H1 (cell line): ENCODE data around the gene MTHFS. TPM values are rescaled to one million over a fixed set of nuclear protein-coding genes. Genes with fewer than 3 reads are reported as not detected.

Experiments
- CTCF ChIA-PET: fragments of 300-600 bp; sonication (Branson Sonifier 250); formaldehyde crosslinking; loops from one replicate; lab custom pipeline; 2021; ENCODE audit not compliant: partially characterized antibody; lab: Charles Lee
- POLR2A ChIA-PET: fragments of 300-600 bp; sonication (Branson Sonifier 250); formaldehyde crosslinking; loops from one replicate; lab custom pipeline; 2021; ENCODE audit warnings: inconsistent platforms; ENCODE audit not compliant: partially characterized antibody; lab: Charles Lee
- DNase-seq, 2 experiments: peaks; one replicate each; pipeline versions ENCODE4 v3.0.0 to v3.0.0-alpha.2; 2010 to 2022; ENCODE audit warnings: low spot score in 2 of 2, low read depth in 1 of 2, mixed read lengths in 1 of 2
- FAIRE-seq: peaks from 2 replicates; lab custom pipeline; 2011; peaks lifted over from hg19 to GRCh38; lab: Jason Lieb, UNC
- H2AFZ ChIP-seq: 2 replicates; pipeline ENCODE4 v1.8.1; 2012; ENCODE audit warnings: low read length, inconsistent platforms
- H2AK5ac ChIP-seq: 2 replicates; pipeline ENCODE4 v1.6.1; 2013; ENCODE audit warnings: low read depth, low read length
- H2BK120ac ChIP-seq: replicated peaks from 2 replicates; pipeline ENCODE3; 2013; ENCODE audit warnings: low read depth, low read length, inconsistent platforms
- H2BK12ac ChIP-seq: 2 replicates; pipeline ENCODE4 v1.6.1; 2013; ENCODE audit warnings: low read depth, low read length
- H2BK15ac ChIP-seq: 2 replicates; pipeline ENCODE4 v1.6.1; 2013; ENCODE audit warnings: low read length
- H2BK20ac ChIP-seq: 2 replicates; pipeline ENCODE4 v1.6.1; 2013; ENCODE audit warnings: low read length
- H2BK5ac ChIP-seq: 2 replicates; pipeline ENCODE4 v1.6.1; 2013; ENCODE audit warnings: low read depth, low read length
- H3K14ac ChIP-seq: 2 replicates; pipeline ENCODE4 v1.6.1; 2013; ENCODE audit warnings: inconsistent platforms; ENCODE audit not compliant: insufficient read length
- H3K18ac ChIP-seq: 2 replicates; pipeline ENCODE4 v1.6.1; 2013; ENCODE audit warnings: low read length; ENCODE audit errors: extremely low read depth
- H3K23ac ChIP-seq: 2 replicates; pipeline ENCODE4 v1.6.1; 2013; ENCODE audit warnings: inconsistent platforms; ENCODE audit not compliant: insufficient read length
- H3K23me2 ChIP-seq: 2 replicates; pipeline ENCODE4 v1.6.1; 2013; ENCODE audit warnings: low read depth, low read length
- H3K27ac ChIP-seq: 2 replicates; pipeline ENCODE4 v1.6.1; 2011; ENCODE audit warnings: low read depth, low read length, inconsistent platforms
- H3K27me3 ChIP-seq, 4 experiments: replicated peaks in 1 of 4; 1 replicate in 1 of 4; 2 replicates in 3 of 4; pipeline versions ENCODE4 v1.6.1 to v1.8.1; 2011 to 2013; ENCODE audit warnings: low read length in 3 of 4, mild to moderate bottlenecking in 3 of 4, inconsistent platforms in 2 of 4, mixed read lengths in 2 of 4, moderate library complexity in 1 of 4; ENCODE audit not compliant: control insufficient read depth in 3 of 4, insufficient read depth in 3 of 4; ENCODE audit errors: extremely low read depth in 1 of 4
- H3K36me3 ChIP-seq, 4 experiments: 2 replicates each; pipeline versions ENCODE4 v1.6.1 to v1.8.1; 2011 to 2013; ENCODE audit warnings: mild to moderate bottlenecking in 4 of 4, low read length in 3 of 4, moderate library complexity in 2 of 4, control low read depth in 1 of 4, inconsistent platforms in 1 of 4; ENCODE audit not compliant: insufficient read depth in 4 of 4, control insufficient read depth in 2 of 4
- H3K4ac ChIP-seq: replicated peaks from 2 replicates; pipeline ENCODE3; 2013; ENCODE audit warnings: low read length, low read depth, mixed read lengths, inconsistent platforms; ENCODE audit not compliant: insufficient read length
- H3K4me1 ChIP-seq, 4 experiments: replicated peaks in 1 of 4; 1 replicate in 1 of 4; 2 replicates in 3 of 4; pipeline versions ENCODE4 v1.6.1 to v1.8.1; 2011 to 2013; ENCODE audit warnings: low read length in 3 of 4, inconsistent platforms in 2 of 4, mixed read lengths in 1 of 4; ENCODE audit not compliant: insufficient read depth in 4 of 4, control insufficient read depth in 3 of 4
- H3K4me2 ChIP-seq, 2 experiments: 2 replicates each; pipeline versions ENCODE4 v1.6.1 to v1.8.1; 2011 to 2013; ENCODE audit warnings: low read depth in 2 of 2, low read length in 2 of 2, control low read depth in 1 of 2, inconsistent platforms in 1 of 2, mild to moderate bottlenecking in 1 of 2; ENCODE audit not compliant: insufficient read depth in 1 of 2
- H3K4me3 ChIP-seq, 4 experiments: fragments of 200-600, 300-600 bp in 1 of 4; sonication (generic), shearing (Covaris generic), sonication (Bioruptor Twin) in 1 of 4; 2 replicates each; pipeline versions ENCODE4 v1.5.1 to v1.8.1; 2011 to 2016; ENCODE audit warnings: low read length in 4 of 4, low read depth in 3 of 4, control low read depth in 2 of 4, inconsistent platforms in 2 of 4, mild to moderate bottlenecking in 2 of 4, mixed read lengths in 1 of 4, moderate library complexity in 1 of 4; ENCODE audit not compliant: insufficient read depth in 2 of 4; ENCODE audit errors: extremely low read depth in 1 of 4
- H3K56ac ChIP-seq: replicated peaks from 2 replicates; pipeline ENCODE3; 2013; ENCODE audit warnings: low read depth, mild to moderate bottlenecking, mixed read lengths, low read length, inconsistent platforms; ENCODE audit not compliant: insufficient read length
- H3K79me1 ChIP-seq: 2 replicates; pipeline ENCODE4 v1.6.1; 2013; ENCODE audit warnings: low read depth, low read length, control low read depth
- H3K79me2 ChIP-seq, 2 experiments: 2 replicates each; pipeline versions ENCODE4 v1.6.1 to v1.8.1; 2012 to 2013; ENCODE audit warnings: low read length in 2 of 2, mild to moderate bottlenecking in 2 of 2, inconsistent platforms in 1 of 2; ENCODE audit not compliant: insufficient read depth in 2 of 2, control insufficient read depth in 1 of 2
- H3K9ac ChIP-seq, 4 experiments: replicated peaks in 1 of 4; 1 replicate in 1 of 4; 2 replicates in 3 of 4; pipeline versions ENCODE4 v1.6.1 to v1.8.1; 2011 to 2013; ENCODE audit warnings: low read depth in 3 of 4, low read length in 3 of 4, control low read depth in 2 of 4, mild to moderate bottlenecking in 2 of 4, moderate library complexity in 2 of 4, inconsistent platforms in 1 of 4; ENCODE audit errors: extremely low read depth in 1 of 4
- H3K9me3 ChIP-seq, 2 experiments: 2 replicates each; pipeline versions ENCODE4 v1.6.1 to v1.8.1; 2012 to 2013; ENCODE audit warnings: mild to moderate bottlenecking in 2 of 2, moderate library complexity in 2 of 2, control low read depth in 1 of 2, inconsistent platforms in 1 of 2, low read depth in 1 of 2, low read length in 1 of 2, mixed read lengths in 1 of 2; ENCODE audit not compliant: insufficient read depth in 2 of 2
- H4K20me1 ChIP-seq, 2 experiments: replicated peaks in 1 of 2; 2 replicates each; pipeline versions ENCODE3 to v1.8.1; 2011 to 2013; ENCODE audit warnings: inconsistent platforms in 2 of 2, low read length in 2 of 2, mild to moderate bottlenecking in 1 of 2; ENCODE audit not compliant: insufficient read depth in 2 of 2, control insufficient read depth in 1 of 2
- H4K5ac ChIP-seq: 2 replicates; pipeline ENCODE4 v1.6.1; 2013; ENCODE audit warnings: low read length, low read depth, mixed read lengths, inconsistent platforms; ENCODE audit not compliant: insufficient read length
- H4K8ac ChIP-seq: 2 replicates; pipeline ENCODE4 v1.8.0; 2013; ENCODE audit warnings: mild to moderate bottlenecking, moderate library complexity, low read length, inconsistent platforms; ENCODE audit not compliant: insufficient read depth; ENCODE audit errors: extremely low read depth
- H4K91ac ChIP-seq: replicated peaks from 2 replicates; pipeline ENCODE3; 2013; ENCODE audit warnings: low read length, mixed read lengths, inconsistent platforms; ENCODE audit not compliant: insufficient read length
- ATF3 ChIP-seq: IDR thresholded peaks from 2 replicates; pipeline ENCODE4 v1.6.1; 2011; ENCODE audit warnings: low read depth, mild to moderate bottlenecking, low read length; ENCODE audit not compliant: insufficient read depth
- CBX5 ChIP-seq: fragments of 300-800, 300-1000 bp; sonication (generic); IDR thresholded peaks from 2 replicates; pipeline ENCODE4 v1.7.1; 2016; ENCODE audit warnings: antibody characterized with exemption, low read length, low read depth
- CEBPB ChIP-seq: IDR thresholded peaks from 2 replicates; pipeline ENCODE4 v1.6.1; 2012; ENCODE audit warnings: low read depth, low read length
- CHD2 ChIP-seq: IDR thresholded peaks from 2 replicates; pipeline ENCODE4 v1.6.1; 2012; ENCODE audit warnings: low read length, improper control_type of control experiment
- E2F6 ChIP-seq: IDR thresholded peaks from 2 replicates; pipeline ENCODE4 v1.6.1; 2012; ENCODE audit warnings: inconsistent platforms
- GABPA ChIP-seq: IDR thresholded peaks from 2 replicates; pipeline ENCODE4 v1.6.1; 2011; ENCODE audit warnings: mild to moderate bottlenecking, low read length, moderate library complexity, borderline replicate concordance; ENCODE audit not compliant: insufficient read depth
- KDM4A ChIP-seq: IDR thresholded peaks from one replicate; pipeline ENCODE4 v1.7.1; 2012; ENCODE audit warnings: low read depth, mild to moderate bottlenecking, moderate library complexity, low read length, inconsistent platforms; ENCODE audit not compliant: severe bottlenecking
- MAFK ChIP-seq: IDR thresholded peaks from 2 replicates; pipeline ENCODE4 v1.6.1; 2012; ENCODE audit warnings: low read depth, mild to moderate bottlenecking, improper control_type of control experiment, low read length
- POLR2A ChIP-seq, 2 experiments: IDR thresholded peaks; 1 replicate in 1 of 2; 2 replicates in 1 of 2; pipeline ENCODE4 v1.6.1; 2011; ENCODE audit warnings: low read depth in 2 of 2, low read length in 2 of 2, mild to moderate bottlenecking in 2 of 2; ENCODE audit errors: control extremely low read depth in 1 of 2
- SIRT6 ChIP-seq: IDR thresholded peaks from one replicate; pipeline ENCODE4 v1.7.1; 2012; ENCODE audit warnings: low read length, inconsistent platforms
- SIX5 ChIP-seq: IDR thresholded peaks from 2 replicates; pipeline ENCODE4 v1.6.1; 2011; ENCODE audit warnings: mild to moderate bottlenecking, low read depth, low read length
- YY1 ChIP-seq: IDR thresholded peaks from 2 replicates; pipeline ENCODE4 v1.6.1; 2011; ENCODE audit warnings: low read depth, mild to moderate bottlenecking, low read length
- ZNF274 ChIP-seq: IDR thresholded peaks from 2 replicates; pipeline ENCODE4 v1.7.0; 2012; ENCODE audit warnings: low read length, borderline replicate concordance; ENCODE audit errors: extremely low read depth
- WGBS, 2 experiments: shearing (Covaris generic) in 1 of 2; methylation state at CpG; one replicate each; pipeline versions ENCODE4 v1.1.6 to v1.1.7; 2013 to 2015; ENCODE audit warnings: low lambda C conversion rate in 2 of 2, mixed read lengths in 2 of 2, inconsistent platforms in 1 of 2, low coverage in 1 of 2, missing lambda C conversion rate in 1 of 2; ENCODE audit not compliant: insufficient replicate concordance in 2 of 2, insufficient coverage in 1 of 2, insufficient read length in 1 of 2; ENCODE audit errors: extremely low coverage in 1 of 2, missing lambda C conversion rate in 1 of 2; 5-methylcytosine and 5-hydroxymethylcytosine counted together
- polyA plus RNA-seq, 7 experiments: library from polyadenylated mRNA; depleted of rRNA in 3 of 7; stranded (reverse) in 5 of 7; unstranded in 2 of 7; fragments of >200 nt in 5 of 7; fragments of 200-250 nt in 2 of 7; gene quantifications; 1 replicate in 5 of 7; 2 replicates in 1 of 7; 4 replicates in 1 of 7; pipeline versions ENCODE4 v1.2.1 to v1.2.3, GENCODE V29; 2011 to 2013; ENCODE audit warnings: missing spikeins in 2 of 7, mixed read lengths in 2 of 7
- total RNA-seq: library from RNA; stranded (reverse); fragmentation: NEBNext Ultra II Directional; extraction: Animal tissue kit (Norgen Biotek cat#: 25700); gene quantifications from 2 replicates; pipeline ENCODE4 v1.2.1, GENCODE V29; 2021

Gene MTHFS
- total and polyA plus RNA-seq, 2 of the 8 experiments (the other 6 are each of a cell fraction or from before 2014, with no cell fraction given) = 27.3 to 37.2 TPM

- Histone ChIP-seq H3K36me3 (peaks cover 1 to 10% (median 5%) of the 10 kb centered on the region in 4 experiments; a peak in 4 of 8 replicates), H3K18ac (no peak overlapping the region), H3K27me3 (no peaks in the 10 kb centered on the region), H2BK12ac (no peak overlapping the region), H2BK120ac (no peak overlapping the region), H3K4me1 (no peaks in the 10 kb centered on the region), H2AK5ac (no peak overlapping the region), H3K79me2 (no peaks in the 10 kb centered on the region), H4K91ac (no peak overlapping the region), H3K23ac (peak overlapping the region; percentile 55), H3K27ac (no peak overlapping the region), H3K23me2 (no peaks in the 10 kb centered on the region), H3K56ac (no peak overlapping the region), H4K8ac (no peak overlapping the region), H2AFZ (no peak overlapping the region), H3K14ac (no peak overlapping the region), H3K4ac (no peak overlapping the region), H3K4me2 (no peak overlapping the region), H4K20me1 (no peaks in the 10 kb centered on the region), H3K9me3 (no peaks in the 10 kb centered on the region), H2BK15ac (no peak overlapping the region), H2BK20ac (no peak overlapping the region), H2BK5ac (no peak overlapping the region), H3K9ac (no peak overlapping the region), H3K4me3 (no peak overlapping the region), H3K79me1 (no peaks in the 10 kb centered on the region; the same call in 1 of the 2 replicates), H4K5ac (no peak overlapping the region)
- WGBS, 2 experiments = 79% methylated on average over 2 of the region's 2 CpGs; no CpG with 5 or more reads in 1 of the 2 experiments
- DNase-seq (no peak), FAIRE-seq (no peak)
- ChIA-PET POLR2A (interaction anchor here (0.8 kb wide), 1 partner anchor 9 kb away, joined by 3 read pairs; no protein-coding TSS in a partner anchor), CTCF (interaction anchor here (0.5 to 2.4 kb wide), 6 partner anchors 8 to 488 kb away, joined by 3 to 7 read pairs (median 4); no protein-coding TSS in a partner anchor)
- no peak for TF ChIP-seq E2F6
- no peak for TF ChIP-seq KDM4A
- TF ChIP-seq CHD2 = no peak
- TF ChIP-seq POLR2A (IDR thresholded peaks at IDR 0.05; ENCODE audit: control extremely low read depth in 1 of 2, low read depth in 2 of 2, low read length in 2 of 2) = no peak
- no peak for TF ChIP-seq MAFK
- no peak for TF ChIP-seq ATF3
- no peak for TF ChIP-seq GABPA
- no peak for TF ChIP-seq SIRT6
- TF ChIP-seq CEBPB = no peak
- no peak for TF ChIP-seq CBX5
- TF ChIP-seq YY1 = no peak
- no peak for TF ChIP-seq ZNF274
- no peak for TF ChIP-seq SIX5
Observed at GRCh38 chr15:79868554-79868953, 28.3 kb downstream of the MTHFS start.
